Neural progenitor cell (in vitro differentiated cells): ENCODE measurements around the gene SEMA5B.

Experiments
- CTCF ChIP-seq: fragments of 200-600 bp; sonication (generic); IDR thresholded peaks from 2 replicates; pipeline ENCODE4 v1.5.1; 2017; ENCODE audit warnings: antibody characterized with exemption, mild to moderate bottlenecking
- EZH2 ChIP-seq: fragments of 200-600 bp; sonication (generic); IDR thresholded peaks from 2 replicates; pipeline ENCODE4 v1.6.1; 2017; ENCODE audit warnings: antibody characterized with exemption, mild to moderate bottlenecking, moderate library complexity

GRCh38 chr3:122964811-122965210, 62.8 kb downstream of the SEMA5B start:
- TF ChIP-seq EZH2 = no peak
- no peak for TF ChIP-seq CTCF
